GM10266 (cell line): Measurements from ENCODE around the gene AARSD1.
"Not testable (repeated sequence)": the region's sequence is repeated elsewhere in the genome, so short reads cannot be mapped to it uniquely, and the experiment has no call there.

ENCODE experiments used
- DNase-seq: peaks from one replicate; pipeline ENCODE4 v3.0.0; 2012; ENCODE audit errors: extremely low spot score
- CTCF ChIP-seq: IDR thresholded peaks from 2 replicates; pipeline ENCODE4 v1.5.1; 2012; ENCODE audit warnings: mild to moderate bottlenecking, low read depth; ENCODE audit not compliant: control insufficient read depth, insufficient read depth; ENCODE audit errors: missing control alignments

AARSD1 gene

GRCh38 chr17:42964161-42964932 lies at the start of gene AARSD1:
AARSD1 (minus strand) TSS chr17:42964454; CDS start chr17:42964440, 14 bp downstream.
- peak; percentile 89 for DNase-seq
- no peak for TF ChIP-seq CTCF

- no peak for TF ChIP-seq CTCF
- DNase-seq: no peak
Observed at GRCh38 chr17:43013296-43013695, 49.0 kb upstream of the AARSD1 start.

GRCh38 chr17:43011728-43012472 lies 47.6 kb upstream of the AARSD1 start:
- DNase-seq: no peak
- TF ChIP-seq CTCF: no peak

GRCh38 chr17:43010667-43011308 lies 46.5 kb upstream of the AARSD1 start:
- TF ChIP-seq CTCF: no peak
- no peak for DNase-seq

GRCh38 chr17:43006639-43007551 lies 42.6 kb upstream of the AARSD1 start, which contains the start of gene IFI35:
IFI35 (plus strand) TSS chr17:43006784; CDS start chr17:43006948, 164 bp downstream.
- DNase-seq: peak; percentile 85
- TF ChIP-seq CTCF: peak; percentile 61

GRCh38 chr17:43003542-43004172 lies 39.4 kb upstream of the AARSD1 start:
- no peak for DNase-seq
- no peak for TF ChIP-seq CTCF

GRCh38 chr17:43000894-43001293 lies 36.6 kb upstream of the AARSD1 start:
- not testable (repeated sequence) for DNase-seq
